ENCODE results near the gene DOHH.

The DOHH gene

GRCh38 chr19:3441986-3442329 is 58.5 kb downstream of the DOHH start:
- no peak for DNase-seq (ENCODE audit: low read depth, low spot score)

GRCh38 chr19:3441089-3441985 is 59.1 kb downstream of the DOHH start:
- no peak for DNase-seq (ENCODE audit: low read depth, low spot score)

All from ELF-1 (cell line).